Measurements from ENCODE around the gene LRG1.

LRG1 gene

DNA sequence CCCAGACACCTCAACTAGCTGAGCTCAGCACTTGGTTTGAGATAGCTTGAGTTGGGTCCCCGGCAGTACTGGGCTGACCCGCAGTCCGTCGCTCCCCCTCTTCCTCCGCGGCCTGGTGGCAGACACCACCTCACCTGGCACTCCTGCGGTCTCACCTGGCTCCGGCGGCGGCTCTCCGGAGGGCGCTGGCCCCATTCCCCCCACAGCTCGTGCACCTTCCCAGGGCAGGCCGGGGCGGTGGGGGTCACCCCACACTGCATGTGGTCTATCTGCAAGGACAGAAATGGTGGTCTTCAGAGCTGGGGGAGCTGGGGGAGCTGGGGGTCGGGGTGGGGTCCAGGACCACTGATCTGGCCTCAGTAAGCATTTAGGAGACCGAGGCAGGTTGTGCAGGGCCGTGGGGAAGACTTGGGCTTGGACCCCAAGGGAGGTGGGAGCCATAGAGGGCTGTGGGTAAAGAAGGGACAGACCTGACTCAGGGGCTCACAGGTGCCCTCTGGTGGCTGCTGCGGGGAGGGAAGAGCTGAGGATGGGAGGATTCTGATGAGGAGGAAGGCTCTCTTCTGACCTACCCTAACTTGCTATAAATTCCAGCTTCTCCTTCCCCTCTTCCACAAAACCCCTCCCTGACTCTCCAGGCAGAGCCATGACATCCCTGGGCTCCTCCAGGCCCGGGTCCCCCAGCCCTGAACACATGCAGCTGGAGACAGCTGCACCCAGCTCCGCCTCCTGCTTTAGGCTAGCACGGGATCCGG, 14.9 kb downstream of the LRG1 start:
- DNase-seq = no peak

DNA sequence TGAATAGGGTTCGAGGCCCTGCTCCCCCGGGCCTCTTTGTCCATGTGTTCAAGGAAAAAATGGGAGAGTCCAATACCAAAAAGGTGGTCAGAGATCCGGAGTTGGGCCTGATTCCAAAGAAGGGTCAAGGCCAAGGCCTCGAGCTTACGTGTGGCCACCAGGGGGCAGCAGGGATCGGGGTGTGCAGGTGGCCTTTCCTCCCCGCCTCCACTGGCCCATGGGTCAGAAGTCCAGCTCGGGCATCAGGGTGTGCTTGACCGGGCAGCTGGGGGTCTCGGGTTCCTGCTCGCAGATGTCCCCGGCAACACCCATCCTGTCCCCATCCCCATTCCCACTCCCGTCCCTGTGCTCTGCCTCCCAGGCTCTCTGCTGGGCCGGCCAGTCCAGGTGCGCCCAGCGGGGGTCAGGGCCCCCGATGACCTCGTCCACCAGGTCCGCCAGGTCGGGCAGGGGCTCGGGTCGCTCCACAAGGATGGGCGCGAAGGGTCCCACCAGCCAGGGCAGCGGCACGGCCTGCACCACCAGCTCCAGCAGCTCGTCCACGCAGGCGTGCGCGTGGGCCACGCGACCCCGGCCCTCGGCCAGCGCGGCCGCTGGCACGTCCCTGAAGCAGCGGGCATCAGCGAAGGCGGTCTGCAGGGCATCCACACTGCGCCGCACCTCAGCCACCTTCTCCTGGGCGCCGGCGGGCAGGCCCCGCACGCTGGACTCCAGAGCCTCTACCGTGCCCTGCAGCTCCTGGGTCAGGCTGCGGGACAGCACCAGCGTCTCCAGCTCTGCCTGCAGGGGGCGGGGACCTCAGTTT, 16.3 kb downstream of the LRG1 start:
- DNase-seq = no peak

DNA sequence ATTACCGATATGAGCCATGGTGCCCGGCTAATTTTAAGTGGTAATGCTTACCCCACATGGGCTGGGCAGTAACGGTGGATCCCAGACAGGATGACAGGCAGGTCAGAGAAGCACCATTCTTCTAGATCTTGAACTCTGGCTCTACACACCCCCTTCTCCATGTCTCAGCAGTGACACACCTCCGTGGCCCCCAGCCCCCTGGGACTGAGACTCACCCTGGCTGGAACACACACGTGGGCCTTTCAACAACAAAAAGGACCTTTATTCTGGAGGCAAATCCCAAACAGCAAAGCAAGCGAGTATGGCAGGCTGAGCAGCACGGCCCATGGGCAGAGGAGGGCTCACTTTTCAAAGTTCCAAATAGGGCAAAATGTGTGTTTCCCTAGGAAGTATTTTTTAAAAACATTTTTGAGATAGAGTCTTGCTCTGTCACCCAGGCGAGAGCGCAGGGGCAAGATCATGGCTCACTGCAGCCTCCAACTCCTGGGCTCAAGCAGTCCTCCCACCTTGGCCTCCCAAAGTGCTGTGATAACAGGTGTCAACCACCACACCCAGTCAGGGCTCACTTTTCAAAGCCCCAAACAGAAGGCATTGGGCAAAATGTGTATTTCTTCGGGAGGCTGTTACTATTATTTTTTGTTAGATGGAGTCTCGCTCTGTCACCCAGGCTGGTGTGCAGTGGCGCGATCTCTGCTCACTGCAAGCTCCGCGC, 17.4 kb downstream of the LRG1 start:
- DNase-seq = no peak

DNA sequence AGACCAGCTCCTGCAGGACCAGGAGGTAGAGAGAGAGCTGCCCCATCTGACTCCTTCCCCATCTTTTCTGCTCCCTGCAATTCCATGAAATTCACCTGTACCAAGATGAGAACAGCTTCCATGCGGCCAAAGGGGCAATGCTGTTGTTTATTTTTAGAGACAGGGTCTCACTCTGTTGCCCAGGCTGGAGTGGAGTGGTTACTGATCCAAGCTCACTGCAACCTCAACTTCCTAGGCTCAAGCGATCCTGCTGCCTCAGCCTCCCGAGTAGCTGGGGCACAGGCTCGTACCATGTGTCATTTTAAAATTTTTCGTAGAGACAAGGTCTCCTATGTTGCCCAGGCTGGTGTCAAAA, 18.0 kb downstream of the LRG1 start:
- no peak for DNase-seq

DNA sequence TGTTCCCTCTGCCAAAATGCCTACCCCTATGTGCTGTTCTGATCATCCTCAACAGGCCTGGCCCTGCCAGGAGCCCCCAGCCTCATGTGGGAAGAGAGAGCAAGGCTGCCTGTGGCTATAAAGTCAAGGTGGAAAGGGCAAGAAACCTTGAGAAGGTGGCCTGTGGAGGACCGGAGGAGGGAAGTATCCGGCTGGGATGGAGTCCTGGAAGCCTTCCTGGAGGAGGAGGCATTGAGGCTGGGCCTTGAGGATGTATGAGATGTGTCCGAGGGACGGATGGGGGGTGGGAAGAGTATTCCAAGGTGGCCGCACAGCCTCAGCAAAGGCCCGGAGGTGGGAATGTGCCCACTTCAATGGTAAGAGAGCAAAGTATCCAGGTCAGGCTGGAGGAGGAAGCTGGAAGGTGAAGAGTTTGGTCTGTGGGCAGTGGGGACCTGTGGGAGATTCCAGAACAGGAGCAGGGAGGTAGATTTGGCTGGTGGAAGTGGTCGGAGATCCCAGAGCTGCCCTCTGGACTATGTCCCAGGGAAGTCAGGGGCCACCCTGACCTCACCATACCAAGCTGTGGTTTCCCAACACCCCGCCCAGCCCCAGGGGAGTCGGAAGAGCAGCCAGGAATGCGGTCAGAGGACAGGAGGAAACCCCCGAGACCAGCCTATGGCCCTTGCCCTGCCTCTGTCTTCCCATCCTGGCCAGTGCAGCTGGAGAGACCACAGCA, 18.5 kb downstream of the LRG1 start:
- DNase-seq = no peak

DNA sequence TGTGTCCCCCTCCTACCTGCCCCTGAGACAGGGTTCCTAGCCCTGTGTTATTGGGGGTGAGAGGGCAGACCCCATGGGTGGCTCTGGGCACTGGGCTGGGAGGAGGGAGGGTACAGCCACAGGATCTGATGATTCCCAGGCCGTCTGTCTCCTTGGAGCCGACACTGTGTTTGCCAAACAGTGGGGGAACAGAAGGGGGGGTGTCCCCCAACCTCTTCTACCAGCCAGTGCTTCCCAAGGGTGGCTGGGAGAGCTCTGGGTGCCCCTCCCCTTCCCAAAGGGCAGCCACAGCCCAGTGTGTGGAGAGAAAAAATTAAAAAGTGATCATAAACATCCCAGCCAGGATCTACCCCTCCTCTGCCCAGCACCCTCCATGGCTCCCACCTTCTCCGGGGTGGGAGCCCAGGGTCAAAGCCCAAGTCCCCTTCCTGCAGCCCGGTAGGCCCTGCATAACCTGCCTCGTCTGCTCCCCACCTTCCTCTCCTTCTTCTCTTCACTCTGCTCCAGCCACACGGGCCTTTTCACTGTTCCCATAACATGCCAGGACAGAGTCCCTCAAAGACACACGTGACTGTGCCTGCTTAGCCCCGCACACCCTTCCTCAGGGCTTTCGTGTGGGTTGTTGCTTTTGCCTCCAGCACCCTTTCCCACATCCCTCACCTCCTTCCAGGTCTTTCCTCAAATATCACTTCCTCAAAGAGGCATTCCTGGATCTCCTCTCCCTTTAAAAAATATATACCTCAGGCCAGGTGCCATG, 20.1 kb downstream of the LRG1 start:
- DNase-seq = no peak

DNA sequence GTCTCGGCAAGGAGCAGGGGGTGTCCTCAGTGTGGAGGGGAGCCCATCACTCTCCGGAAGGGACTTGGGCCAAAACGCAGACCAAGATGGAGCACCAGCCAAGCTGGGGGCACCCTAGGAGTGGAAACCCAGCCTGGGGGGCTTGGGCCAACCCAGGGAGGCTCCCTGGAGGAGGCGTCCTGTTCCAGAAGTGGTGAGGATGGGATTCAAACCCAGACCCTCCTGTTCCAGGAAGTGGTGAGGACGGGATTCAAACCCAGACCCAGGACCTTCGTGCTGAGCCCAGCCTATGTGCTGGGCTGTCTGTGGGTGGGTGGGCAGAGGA, 20.7 kb downstream of the LRG1 start:
- DNase-seq = no peak

DNA sequence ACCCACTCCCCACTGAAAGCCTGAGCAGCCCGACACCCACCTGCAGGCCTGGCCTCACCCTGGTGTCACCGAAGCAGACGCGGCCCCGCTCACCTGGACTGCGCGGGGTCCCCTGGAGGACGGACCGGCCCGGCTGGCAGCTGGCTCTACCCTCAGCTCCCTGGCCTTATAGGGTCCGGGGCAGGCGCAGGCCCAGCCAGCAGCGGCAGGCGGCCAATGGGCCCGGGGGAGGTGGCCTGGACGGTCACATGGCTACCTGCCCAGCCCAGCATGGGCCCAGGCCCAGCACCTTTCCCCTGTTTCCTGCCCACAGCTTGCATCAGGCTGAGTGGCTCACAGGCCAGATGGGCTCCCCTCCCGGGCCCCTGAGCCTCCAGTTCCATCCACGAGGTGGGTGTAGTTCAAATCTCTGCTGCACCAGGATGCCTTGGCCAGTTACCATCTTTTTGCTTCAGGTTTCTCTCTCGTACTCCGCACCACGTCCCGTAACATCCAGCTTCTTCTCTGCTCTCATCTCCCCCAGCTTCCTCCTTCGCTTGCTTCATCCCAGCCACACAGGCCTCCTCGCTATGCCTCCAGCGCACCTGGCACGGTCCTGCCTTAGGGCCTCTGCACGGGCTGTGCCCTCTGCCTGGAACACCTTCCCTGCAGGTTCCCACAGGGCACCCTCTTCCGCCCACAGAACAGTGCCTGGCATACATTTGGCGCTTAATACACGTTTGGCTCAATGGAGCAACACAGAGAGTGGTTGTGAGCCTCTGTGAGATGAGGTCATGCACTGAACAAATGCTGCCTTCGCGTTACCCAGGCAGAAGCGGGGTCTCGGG, 21.3 kb downstream of the LRG1 start, which contains the start of gene PLIN4:
Gene PLIN4 (minus strand): TSS at position 142 of the 827 bp plus-strand sequence. CDS start 214 bp downstream, outside the sequence.
- DNase-seq = no peak

DNA sequence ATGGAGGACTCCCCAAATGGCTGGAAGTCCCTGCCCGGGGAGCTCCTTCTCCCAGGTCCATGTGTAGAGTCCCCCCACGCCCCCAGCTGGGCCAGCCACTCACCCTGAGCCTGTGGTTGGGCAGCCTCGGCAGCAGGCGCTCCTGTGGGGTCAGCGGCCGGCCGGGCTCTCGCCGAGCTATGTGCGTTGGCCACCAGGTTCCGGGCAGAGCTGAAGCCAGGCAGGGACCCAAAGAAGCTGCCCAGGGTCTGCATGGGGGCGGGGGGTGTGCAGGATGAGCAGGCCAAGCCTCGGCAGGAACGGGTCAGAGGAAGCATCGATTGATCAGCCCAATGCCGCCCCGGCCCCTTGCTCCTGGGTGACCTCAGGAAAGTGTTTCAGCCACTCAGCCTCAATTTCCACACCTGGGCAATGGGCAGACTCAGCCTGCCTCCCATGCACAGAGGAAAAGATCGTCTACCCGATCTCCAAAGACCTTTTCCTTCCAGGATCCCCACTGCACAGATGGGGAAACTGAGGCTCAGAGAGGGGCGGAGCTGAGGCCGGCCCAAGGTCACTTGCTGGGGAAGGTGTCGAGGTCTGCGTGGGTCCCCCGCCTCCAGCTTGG, 22.3 kb downstream of the LRG1 start:
- no peak for DNase-seq

DNA sequence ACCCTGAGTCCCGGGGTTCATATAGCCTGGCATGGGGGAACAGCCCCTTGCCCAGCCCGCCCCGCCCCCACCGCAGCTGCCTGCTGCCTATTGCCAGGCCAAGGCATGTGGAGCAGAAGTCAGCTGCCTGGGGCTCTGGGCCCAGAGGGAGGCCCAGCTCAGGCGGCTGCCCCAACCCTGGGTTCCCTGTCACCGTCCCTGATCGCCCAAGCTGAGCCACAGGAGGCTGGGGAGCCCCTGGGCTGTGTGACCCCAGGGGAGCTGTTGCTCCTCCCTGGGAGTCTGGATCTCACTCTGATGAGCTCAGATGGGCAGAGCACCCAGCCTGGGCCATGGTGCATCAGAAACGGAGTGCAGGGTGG, 22.9 kb downstream of the LRG1 start:
- DNase-seq = no peak

DNA sequence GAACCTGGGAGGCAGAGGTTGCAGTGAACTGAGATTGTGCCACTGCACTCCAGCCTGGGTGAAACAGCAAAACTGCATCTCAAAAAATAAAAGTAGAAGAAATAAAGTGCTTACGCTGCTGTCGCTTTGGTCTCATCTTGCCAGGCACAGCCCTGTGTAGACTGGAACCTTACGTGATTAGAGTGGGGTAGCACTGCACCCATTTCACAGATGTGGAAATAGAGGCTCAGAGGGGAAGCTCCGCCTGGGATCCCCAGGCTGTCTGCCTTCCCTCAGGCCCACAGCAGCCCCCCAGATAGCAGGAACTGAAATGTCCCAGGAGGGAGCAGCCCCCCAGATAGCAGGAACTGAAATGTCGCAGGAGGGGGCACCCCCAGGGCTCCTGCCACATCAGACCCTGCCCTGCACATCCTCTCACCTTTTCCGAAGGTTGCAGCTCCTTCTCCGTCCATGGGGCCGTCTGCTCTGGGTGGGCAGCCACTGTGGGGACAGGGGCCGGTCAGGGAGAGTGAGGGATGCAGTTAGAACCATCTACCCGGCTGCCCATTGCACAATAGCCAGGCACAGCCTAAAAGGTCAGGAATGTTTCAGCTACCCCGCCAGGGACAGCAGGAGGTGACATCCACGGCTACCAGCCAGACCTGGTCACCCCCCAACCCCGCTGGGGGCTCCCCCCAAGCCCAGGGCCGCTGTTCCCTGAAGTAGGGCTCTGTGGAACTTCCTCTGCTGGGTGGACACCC, 23.5 kb downstream of the LRG1 start:
- no peak for DNase-seq

DNA sequence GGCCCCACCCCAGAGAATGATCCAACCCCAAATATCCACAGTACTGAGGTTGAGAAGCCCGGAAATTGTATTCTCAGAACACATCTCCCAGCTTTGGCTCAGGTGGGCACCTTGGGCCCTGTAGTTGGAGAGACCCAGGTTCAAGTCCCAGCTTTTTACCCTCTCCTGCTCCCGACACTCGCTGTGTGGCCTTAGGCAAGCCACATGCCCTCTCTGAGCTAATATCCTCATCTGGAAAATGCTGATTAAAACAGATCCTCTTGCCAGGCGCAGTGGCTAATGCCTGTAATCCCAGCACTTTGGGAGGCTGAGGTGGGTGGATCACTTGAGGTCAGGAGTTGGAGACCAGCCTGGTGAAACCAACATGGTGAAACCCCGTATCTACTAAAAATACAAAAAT, 24.1 kb downstream of the LRG1 start:
- no peak for DNase-seq

DNA sequence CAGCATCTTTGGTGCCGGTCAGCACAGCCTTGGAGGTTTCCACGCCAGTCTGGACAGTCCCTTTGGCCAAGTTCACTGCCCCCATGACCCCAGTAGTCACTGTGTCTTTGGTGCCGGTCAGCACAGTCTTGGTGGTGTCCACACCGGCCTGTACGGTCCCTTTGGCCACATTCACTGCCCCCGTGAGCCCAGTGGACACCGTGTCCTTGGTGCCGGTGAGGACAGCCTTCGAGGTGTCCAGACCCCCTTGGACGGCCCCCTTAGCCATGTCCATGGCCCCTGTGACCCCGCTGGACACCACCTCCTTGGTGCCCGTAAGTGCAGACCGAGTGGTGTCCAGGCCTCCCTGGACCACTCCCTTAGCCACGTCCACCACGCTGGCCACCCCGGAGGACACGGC, 26.6 kb downstream of the LRG1 start:
- no peak for DNase-seq

DNA sequence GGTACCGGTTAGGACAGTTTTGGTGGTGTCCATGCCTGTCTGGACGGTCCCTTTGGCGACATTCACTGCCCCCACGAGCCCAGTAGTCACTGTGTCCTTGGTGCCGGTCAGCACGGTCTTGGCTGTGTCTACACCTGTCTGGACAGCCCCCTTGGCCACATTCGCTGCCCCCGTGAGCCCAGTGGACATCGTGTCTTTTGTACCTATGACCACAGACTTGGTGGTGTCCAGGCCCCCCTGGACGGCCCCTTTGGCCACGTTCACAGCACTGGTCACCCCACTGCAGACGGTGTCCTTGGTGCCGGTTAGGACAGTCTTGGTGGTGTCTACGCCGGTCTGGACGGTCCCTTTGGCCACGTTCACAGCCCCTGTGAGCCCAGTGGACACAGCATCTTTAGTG, 27.8 kb downstream of the LRG1 start:
- DNase-seq = no peak

DNA sequence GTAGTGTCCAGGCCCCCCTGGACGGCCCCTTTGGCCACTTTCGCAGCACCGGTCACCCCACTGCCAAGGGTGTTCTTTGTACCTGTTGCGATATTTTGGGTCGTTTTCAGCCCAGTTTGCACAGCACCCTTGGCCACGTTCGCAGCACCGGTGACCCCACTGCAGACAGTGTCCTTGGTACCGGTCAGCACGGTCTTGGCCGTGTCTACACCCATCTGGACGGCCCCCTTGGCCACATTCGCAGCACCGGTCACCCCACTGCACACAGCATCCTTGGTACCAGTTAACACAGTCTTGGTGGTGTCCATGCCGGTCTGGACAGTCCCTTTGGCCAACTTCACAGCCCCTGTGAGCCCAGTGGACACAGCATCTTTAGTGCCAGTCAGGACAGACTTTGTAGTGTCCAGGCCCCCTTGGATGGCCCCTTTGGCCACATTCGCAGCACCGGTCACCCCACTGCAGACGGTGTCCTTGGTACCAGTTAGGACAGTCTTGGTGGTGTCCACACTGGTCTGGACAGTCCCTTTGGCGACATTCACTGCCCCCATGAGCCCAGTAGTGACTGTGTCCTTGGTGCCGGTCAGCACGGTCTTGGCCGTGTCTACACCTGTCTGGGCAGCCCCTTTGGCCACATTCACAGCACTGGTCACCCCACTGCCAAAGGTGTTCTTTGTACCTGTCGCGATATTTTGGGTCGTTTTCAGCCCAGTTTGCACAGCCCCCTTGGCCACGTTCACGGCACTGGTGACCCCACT, 28.4 kb downstream of the LRG1 start:
- DNase-seq = no peak

DNA sequence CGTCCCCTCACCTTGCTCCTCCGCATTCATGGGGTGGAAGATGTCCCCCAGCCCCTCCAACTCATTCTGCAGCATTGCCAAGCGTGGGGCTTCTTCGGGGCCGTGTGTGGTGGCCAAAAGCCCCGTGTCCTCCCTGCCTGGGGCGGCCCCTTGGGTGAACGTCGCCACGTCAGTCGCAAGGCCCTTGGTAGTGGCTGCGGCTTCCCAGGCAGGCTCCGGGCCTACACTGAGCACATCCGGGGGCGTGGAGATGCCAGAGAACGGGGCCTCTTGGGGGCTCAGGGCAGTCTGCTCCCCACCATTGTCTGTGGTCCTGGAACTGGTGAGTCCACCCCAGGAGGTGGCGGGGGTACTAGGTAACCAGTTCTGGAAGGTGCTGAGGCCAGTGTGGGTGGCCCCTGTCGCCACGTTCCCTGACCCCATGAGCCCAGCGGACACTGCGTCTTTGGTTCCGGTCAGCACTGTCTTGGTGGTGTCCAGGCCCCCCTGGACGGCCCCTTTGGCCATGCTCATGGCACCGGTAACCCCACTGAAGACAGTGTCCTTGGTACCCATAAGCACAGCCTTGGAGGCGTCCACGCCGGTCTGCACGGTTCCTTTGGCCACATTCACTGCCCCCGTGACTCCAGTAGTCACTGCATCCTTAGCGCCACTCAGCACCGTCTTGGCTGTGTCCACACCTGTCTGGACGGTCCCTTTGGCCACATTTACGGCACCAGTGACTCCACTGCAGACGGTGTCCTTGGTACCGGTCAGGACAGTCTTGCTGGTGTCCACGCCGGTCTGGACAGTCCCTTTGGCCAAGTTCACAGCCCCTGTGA, 29.2 kb downstream of the LRG1 start:
- DNase-seq = no peak

DNA sequence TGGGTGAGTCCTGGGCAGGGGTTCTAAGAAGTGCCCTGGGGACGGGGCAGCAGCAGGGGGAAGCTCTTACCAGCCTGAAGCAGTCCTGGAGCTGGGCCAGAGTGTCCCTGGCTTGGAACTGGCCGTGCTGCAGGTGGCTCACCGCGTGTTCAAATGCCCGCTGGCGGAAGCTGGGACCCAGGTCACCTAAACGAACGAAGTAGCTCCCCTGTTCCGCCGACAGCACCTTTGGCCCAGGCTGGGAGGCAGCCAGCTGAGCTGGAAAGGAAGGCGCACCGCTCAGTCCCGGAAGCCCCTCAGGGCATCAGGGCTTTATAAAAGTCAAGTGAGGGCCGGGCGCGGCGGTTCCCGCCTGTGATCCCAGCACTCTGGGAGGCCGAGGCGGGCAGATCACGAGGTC, 31.1 kb downstream of the LRG1 start:
- DNase-seq = no peak

DNA sequence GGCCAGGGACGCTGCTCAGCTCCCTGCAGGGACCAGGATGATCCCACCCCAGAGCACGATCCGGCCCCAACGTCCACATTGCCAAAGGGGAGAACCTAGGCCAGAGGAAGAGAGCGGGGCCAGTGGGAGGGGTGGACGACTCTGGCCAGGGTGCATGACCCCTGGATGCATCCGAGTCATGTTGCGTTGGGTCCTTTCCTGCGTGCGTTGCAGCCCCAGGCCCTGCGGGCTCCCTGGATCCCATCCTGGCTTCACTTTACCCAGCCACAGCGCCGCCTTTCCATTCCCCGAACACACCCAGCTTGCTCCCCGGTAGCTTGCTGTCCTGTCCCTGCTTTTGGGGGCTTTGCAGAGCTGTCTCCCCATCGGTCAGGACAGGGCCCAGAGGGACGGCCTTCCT, 32.0 kb downstream of the LRG1 start:
- DNase-seq = no peak

DNA sequence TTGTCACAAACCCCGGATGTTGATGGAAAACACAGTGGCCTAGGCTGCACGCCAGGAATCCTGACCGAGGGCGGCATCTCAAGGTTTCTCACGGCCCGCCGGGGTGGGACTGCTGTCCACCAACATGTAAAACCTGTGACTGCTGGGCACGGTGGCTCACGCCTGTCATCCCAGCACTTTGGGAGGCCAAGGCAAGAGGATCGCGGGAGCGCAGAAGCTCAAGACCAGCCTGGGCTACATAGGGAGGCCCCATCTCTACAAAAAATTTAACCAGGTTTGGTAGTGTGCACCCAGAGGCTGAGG, 32.7 kb downstream of the LRG1 start:
- DNase-seq = no peak
